ENCODE measurements around the gene RAD17. TPM values are rescaled to one million over a fixed set of nuclear protein-coding genes. Genes with fewer than 3 reads are reported as not detected.

RAD17 gene, protein sequence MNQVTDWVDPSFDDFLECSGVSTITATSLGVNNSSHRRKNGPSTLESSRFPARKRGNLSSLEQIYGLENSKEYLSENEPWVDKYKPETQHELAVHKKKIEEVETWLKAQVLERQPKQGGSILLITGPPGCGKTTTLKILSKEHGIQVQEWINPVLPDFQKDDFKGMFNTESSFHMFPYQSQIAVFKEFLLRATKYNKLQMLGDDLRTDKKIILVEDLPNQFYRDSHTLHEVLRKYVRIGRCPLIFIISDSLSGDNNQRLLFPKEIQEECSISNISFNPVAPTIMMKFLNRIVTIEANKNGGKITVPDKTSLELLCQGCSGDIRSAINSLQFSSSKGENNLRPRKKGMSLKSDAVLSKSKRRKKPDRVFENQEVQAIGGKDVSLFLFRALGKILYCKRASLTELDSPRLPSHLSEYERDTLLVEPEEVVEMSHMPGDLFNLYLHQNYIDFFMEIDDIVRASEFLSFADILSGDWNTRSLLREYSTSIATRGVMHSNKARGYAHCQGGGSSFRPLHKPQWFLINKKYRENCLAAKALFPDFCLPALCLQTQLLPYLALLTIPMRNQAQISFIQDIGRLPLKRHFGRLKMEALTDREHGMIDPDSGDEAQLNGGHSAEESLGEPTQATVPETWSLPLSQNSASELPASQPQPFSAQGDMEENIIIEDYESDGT
- 9.7 and 16.3 TPM in 2 replicates for total RNA-seq

DNA sequence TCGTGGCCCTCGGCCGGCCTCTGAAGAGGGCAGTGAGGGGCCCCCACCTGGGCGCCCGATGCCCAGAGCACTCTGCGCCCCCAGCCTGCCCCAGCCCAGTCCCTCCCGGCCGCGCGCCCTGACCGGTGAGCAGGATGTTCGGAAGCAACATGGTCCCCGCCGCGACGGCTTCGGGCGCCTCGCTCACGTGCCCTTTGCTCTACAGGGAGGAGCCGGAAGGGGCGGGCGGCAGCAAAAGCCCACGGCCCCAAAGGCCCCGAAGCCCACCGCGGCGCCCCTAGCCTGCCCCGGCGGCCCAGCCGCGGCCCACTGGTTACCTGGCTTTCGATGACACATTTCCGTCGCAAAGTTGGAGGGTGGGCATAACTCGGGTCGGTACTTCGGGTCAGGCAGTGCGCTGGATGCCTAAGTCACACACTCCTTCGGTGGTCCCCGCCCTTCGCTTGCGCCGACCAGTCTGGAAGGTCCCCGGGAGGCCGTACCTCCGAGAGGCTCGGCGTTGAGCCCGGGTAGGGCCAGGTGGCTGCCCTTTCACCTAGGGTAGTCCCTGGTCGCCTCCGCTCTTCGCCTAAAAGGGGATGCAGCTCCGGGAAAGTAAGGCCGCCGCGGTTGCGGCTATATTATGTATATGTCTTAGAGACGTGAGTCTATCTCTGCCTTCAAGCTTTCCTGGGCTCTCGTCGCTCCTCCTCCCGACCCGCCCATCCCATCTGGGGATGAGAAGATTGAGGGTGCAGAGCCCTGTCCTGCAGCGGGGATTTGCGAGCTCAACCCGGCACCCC is at the start of gene RAD17, which contains the start of the genes AK6 and TAF9:
Gene RAD17, plus strand, starts transcription at position 479 of the 782 bp plus-strand sequence. CDS start 2,391 bp downstream, outside the sequence.
Gene AK6, minus strand, starts transcription at position 181 of the 782 bp plus-strand sequence. Its CDS starts 30 bp downstream, at position 151.
Gene TAF9, minus strand, starts transcription at position 181 of the 782 bp plus-strand sequence. CDS start 3,783 bp downstream, outside the sequence.

DNA sequence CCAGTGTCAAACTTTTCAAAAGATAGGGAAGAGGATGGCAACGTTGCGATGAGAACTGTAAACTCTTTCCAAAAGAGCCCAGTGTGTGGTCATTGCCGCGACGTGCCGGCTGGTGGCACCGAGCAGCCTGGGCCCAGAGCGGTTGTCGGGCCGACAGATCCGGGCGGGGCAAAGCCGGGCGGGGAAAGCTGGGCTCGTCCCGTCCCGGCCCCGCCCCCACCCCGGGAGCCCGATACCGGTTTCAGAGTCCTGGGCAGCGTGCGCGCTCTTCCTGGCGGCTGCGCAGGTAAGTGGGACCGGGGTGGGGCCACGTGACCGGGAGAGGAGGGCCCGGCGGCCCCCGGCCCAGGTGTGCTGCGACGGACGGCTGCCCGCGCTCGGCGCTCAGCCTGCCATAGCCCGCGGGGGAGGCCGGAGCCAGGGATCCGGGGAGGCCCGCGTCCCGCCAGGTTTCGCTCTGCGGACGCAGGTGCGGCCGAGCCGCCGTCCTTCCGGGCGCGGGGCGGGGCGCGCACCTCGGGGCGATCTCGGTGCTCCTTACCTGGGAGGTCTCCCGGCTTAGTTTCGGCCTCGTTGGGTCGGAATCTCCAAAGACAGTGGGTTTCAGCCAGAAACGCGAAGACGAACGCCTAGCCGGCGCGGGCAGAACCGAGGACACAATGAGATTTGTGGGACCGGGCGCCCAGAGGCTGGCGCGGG is 45.4 kb downstream of the RAD17 start, which contains the start of gene MARVELD2:
Gene MARVELD2, plus strand, starts transcription at position 232 of the 699 bp plus-strand sequence. CDS start 4,270 bp downstream, outside the sequence.

Other genes starting within 250 kb of the RAD17 start
- 64.4 and 126 TPM in 2 replicates for gene CCNB1, start 202.7 kb upstream of the RAD17 start, total RNA-seq
- gene CENPH, start 180.2 kb upstream of the RAD17 start, total RNA-seq = 3.1 and 9.6 TPM in 2 replicates
- gene CDK7, start 134.9 kb upstream of the RAD17 start, total RNA-seq = 29.5 and 47.3 TPM in 2 replicates
- gene CCDC125, start 37.0 kb upstream of the RAD17 start, total RNA-seq = 2.9 and 5.5 TPM in 2 replicates
- 22.7 and 65.5 TPM in 2 replicates for gene AK6, start 298 bp upstream of the RAD17 start, total RNA-seq
- gene TAF9, start 298 bp upstream of the RAD17 start, total RNA-seq = 67.8 and 96.9 TPM in 2 replicates
- gene MARVELD2, start 45.3 kb downstream of the RAD17 start, total RNA-seq = 0.81 and 4.4 TPM in 2 replicates
- gene OCLN, start 123.0 kb downstream of the RAD17 start, total RNA-seq = 1.3 and 6.5 TPM in 2 replicates
- gene GTF2H2C, start 190.4 kb downstream of the RAD17 start, total RNA-seq = 18.3 and 30.9 TPM in 2 replicates

Data from bladder microvascular endothelial cell (primary cell).